CD4-positive, alpha-beta T cell treated with Interleukin-4 for 4 hours (primary cell): ENCODE data around the gene DEPDC7.

ENCODE experiments used
- DNase-seq: peaks from one replicate; pipeline ENCODE4 v3.0.0-alpha.2; 2020

The DEPDC7 gene

DNA sequence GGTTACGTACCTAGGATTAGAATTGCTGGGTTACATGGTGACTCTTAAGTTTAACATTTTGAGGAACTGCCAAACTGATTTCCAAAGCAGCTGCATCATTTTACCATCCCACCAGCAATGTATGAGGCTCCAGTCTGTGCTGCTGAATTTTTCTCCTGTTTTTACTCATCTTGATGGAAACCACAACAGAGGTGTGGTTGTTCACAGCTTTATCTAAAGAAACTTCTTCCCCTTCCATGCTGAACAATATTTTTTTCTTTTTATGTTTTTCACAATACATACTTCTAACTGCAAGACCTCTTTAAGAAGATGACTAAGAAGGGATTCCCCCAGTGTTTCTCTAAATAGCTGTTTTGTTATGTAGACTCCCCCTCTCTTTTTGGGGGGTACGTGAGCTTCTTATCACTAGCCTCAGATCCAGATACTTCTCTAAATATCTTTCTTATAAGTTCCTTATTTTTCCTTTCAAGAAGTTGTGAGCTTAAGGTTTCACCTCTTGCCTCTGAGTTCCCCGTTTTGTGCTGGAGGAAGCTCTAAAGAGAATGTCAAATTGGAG lies 47.7 kb downstream of the DEPDC7 start:
- peak; percentile 27 for DNase-seq

DNA sequence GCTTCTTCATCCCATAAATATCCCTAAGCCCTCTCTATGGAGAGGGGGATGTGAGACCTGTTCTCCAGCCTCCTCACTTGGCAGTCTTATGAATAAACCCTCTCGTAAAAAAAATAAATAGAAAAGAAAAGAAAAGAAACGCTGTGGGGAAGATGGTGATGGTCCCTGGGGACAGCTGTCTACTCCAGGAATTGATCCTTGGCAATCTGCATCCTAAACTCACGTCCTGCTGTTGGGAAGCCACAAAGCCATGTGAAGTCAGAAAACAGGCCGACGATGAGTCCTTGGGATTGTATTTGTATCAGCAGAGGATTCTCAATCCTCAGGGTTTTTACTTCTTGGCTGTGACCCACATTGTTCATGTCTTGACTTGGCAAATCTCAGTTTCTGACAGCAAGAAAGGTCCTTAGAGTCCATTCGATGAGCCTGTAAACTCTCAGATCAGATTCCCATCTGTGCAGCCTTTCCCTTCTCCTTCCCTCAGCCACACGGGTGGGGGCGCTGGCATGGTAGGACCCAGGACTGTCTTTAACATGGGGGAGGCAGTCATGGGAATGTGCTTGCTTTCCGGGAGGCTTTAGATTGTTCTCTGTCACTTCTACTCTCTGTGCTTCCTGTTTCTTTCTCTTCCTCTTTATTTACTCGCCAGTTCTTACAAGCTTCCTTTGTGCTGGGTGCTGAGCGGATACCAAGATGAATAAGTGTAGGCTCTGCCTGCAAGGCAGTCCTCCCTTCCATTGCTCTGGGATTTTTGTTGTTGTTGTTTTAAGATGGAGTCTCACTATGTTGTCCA lies 48.6 kb downstream of the DEPDC7 start:
- no peak for DNase-seq

- DNase-seq: no peak
Observed at GRCh38 chr11:33064866-33065265, 49.2 kb downstream of the DEPDC7 start.

GRCh38 chr11:33065445-33066178 lies 49.9 kb downstream of the DEPDC7 start:
- DNase-seq: peak; percentile 64

DNA sequence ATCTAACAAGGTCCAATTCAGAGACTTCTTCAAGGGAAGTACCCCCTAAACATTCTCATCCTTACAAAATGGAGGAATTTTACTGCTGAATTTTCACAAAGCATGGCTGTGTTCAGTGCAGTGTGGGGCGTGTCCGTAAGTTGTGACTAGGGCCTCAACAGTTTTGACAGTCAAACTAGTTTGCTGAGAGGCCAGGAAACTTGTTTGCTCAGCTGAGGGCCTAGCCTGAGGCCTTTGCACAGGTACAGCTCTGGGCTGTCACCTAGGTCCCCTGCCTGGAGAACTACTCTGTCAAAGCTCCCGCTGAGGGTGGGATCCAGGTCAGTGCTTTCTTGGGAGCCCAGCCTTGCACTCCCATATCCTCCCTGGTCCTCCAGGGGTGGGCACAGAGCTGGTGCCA lies 51.6 kb downstream of the DEPDC7 start:
- DNase-seq: no peak

DNA sequence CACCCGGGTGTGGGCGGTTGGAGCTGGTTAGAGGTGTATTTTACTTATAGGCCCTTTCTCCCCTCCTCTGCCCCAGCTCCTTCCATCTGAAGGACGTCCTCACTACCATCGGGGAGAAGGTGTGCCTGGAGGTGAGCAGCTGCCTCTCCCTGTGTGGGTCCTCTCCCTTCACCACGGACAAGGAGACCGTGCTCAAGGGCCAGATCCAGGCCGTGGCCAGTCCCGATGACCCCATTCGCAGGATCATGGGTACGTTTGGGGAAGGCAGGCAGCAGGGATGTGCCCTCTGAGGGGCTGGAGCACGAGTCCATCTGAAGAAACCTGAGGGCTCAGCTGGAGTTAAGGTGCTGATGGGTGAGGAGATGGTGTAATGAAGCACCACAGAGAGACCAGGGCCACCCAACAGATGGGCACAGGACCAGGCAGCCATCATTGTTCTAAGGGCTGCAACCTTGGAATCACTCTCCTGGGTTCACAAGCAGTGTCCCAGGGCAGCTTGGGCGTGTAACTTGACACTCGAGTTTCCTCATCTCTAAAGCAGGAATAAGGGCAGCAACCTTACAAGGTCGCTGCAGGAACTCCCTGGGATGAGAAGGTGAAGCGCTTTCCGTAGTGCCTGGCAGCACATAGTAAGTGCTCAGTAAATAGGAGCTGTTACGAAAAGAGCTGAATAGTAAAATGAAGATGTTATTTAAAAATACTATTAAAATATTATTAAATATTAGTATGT lies 53.1 kb downstream of the DEPDC7 start:
- no peak for DNase-seq

GRCh38 chr11:33072465-33072864 lies 56.8 kb downstream of the DEPDC7 start:
- no peak for DNase-seq
